ENCODE data around the gene IP6K2.
"Not testable (repeated sequence)": the region's sequence is repeated elsewhere in the genome, so short reads cannot be mapped to it uniquely, and the experiment has no call there.

DNA sequence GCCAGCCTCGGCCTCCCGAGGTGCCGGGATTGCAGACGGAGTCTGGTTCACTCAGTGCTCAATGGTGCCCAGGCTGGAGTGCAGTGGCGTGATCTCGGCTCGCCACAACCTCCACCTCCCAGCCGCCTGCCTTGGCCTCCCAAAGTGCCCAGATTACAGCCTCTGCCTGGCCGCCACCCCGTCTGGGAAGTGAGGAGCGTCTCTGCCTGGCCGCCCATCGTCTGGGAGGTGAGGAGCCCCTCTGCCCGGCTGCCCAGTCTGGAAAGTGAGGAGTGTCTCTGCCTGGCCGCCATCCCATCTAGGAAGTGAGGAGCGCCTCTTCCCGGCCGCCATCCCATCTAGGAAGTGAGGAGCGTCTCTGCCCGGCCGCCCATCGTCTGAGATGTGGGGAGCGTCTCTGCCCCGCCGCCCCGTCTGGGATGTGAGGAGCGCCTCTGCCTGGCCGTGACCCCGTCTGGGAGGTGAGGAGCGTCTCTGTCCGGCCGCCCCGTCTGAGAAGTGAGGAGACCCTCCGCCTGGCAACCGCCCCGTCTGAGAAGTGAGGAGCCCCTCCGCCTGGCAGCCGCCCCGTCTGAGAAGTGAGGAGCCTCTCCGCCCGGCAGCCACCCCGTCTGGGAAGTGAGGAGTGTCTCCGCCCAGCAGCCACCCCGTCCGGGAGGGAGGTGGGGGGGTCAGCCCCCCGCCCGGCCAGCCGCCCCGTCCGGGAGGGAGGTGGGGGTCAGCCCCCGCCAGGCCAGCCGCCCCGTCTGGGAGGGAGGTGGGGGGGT is 16.9 kb upstream of the IP6K2 start:
- not testable (repeated sequence) for TF ChIP-seq POLR2A (IDR thresholded peaks at IDR 0.05; ENCODE audit: low read length); GATA1 (IDR thresholded peaks at IDR 0.05; ENCODE audit: low read depth, low read length)

All from erythroblast (primary cell).